CD8-positive, alpha-beta memory T cell (primary cell): ENCODE measurements around the gene SKI. TPM values are rescaled to one million over a fixed set of nuclear protein-coding genes. Genes with fewer than 3 reads are reported as not detected.

Experiments used
- CTCF ChIA-PET: fragments of 350-600 bp; sonication (Branson Sonifier 250); formaldehyde crosslinking; loops from one replicate; lab custom pipeline; 2021; ENCODE audit warnings: antibody characterized with exemption; lab: Charles Lee
- POLR2A ChIA-PET: fragments of 350-600 bp; sonication (Branson Sonifier 250); formaldehyde crosslinking; loops from one replicate; lab custom pipeline; 2021; ENCODE audit warnings: antibody characterized with exemption; lab: Charles Lee
- DNase-seq, 5 donors: peaks; one replicate each; pipeline versions ENCODE4 v3.0.0 to v3.0.0-alpha.2; 2020 to 2022; ENCODE audit warnings: mixed read lengths in 1 of 5
- H3K27ac ChIP-seq: one replicate; pipeline ENCODE4 v1.7.0; 2013; ENCODE audit warnings: low read depth, mild to moderate bottlenecking, low read length, moderate library complexity
- H3K27me3 ChIP-seq: 2 replicates; pipeline ENCODE4 v1.7.0; 2013; ENCODE audit warnings: low read length, mild to moderate bottlenecking; ENCODE audit not compliant: insufficient read depth, poor library complexity, severe bottlenecking
- H3K36me3 ChIP-seq: 2 replicates; pipeline ENCODE4 v1.7.0; 2013; ENCODE audit warnings: mild to moderate bottlenecking, low read length, moderate library complexity; ENCODE audit not compliant: insufficient read depth
- H3K4me1 ChIP-seq: 2 replicates; pipeline ENCODE4 v1.7.0; 2013; ENCODE audit warnings: mild to moderate bottlenecking, low read length, moderate library complexity; ENCODE audit not compliant: insufficient read depth
- H3K4me3 ChIP-seq: 2 replicates; pipeline ENCODE4 v1.7.0; 2013; ENCODE audit warnings: mild to moderate bottlenecking, low read length
- H3K9me3 ChIP-seq: 2 replicates; pipeline ENCODE4 v1.7.0; 2013; ENCODE audit warnings: mild to moderate bottlenecking, low read length
- H3K27ac Mint-ChIP-seq, 8 donors: one replicate each; pipeline ENCODE4 v1.8.0; 2020 to 2021; ENCODE audit warnings: mixed read lengths in 8 of 8, mild to moderate bottlenecking in 6 of 8, inconsistent platforms in 3 of 8, moderate library complexity in 3 of 8
- H3K27me3 Mint-ChIP-seq, 2 donors: one replicate each; pipeline ENCODE4 v1.8.0; 2020 to 2021; ENCODE audit warnings: mixed read lengths in 2 of 2, mild to moderate bottlenecking in 1 of 2, moderate library complexity in 1 of 2
- H3K36me3 Mint-ChIP-seq, 3 donors: one replicate each; pipeline ENCODE4 v1.8.0; 2020 to 2021; ENCODE audit warnings: mixed read lengths in 3 of 3, inconsistent platforms in 1 of 3, mild to moderate bottlenecking in 1 of 3
- H3K4me1 Mint-ChIP-seq, 3 donors: one replicate each; pipeline ENCODE4 v1.8.0; 2020 to 2021; ENCODE audit warnings: mixed read lengths in 3 of 3, inconsistent platforms in 1 of 3, mild to moderate bottlenecking in 1 of 3
- H3K4me3 Mint-ChIP-seq, 7 donors: one replicate each; pipeline ENCODE4 v1.8.0; 2020 to 2021; ENCODE audit warnings: mixed read lengths in 7 of 7, mild to moderate bottlenecking in 6 of 7, moderate library complexity in 4 of 7, inconsistent platforms in 2 of 7
- H3K9me3 Mint-ChIP-seq, 5 donors: one replicate each; pipeline ENCODE4 v1.8.0; 2020 to 2022; ENCODE audit warnings: mixed read lengths in 5 of 5, mild to moderate bottlenecking in 3 of 5, moderate library complexity in 2 of 5, inconsistent platforms in 1 of 5
- polyA plus RNA-seq: library from polyadenylated mRNA; unstranded; fragments of 300-500 nt; fragmentation: Illumina TruSeq; gene quantifications from one replicate; pipeline ENCODE4 v1.2.3, GENCODE V29; 2021
- total RNA-seq, 2 experiments: library from RNA; stranded (reverse); gene quantifications; one replicate each; pipeline ENCODE4 v1.2.3, GENCODE V29; 2021

The SKI gene
- total and polyA plus RNA-seq, 3 experiments from 2014 or later = 0.94 to 38.4 (median 35.9) TPM

DNA sequence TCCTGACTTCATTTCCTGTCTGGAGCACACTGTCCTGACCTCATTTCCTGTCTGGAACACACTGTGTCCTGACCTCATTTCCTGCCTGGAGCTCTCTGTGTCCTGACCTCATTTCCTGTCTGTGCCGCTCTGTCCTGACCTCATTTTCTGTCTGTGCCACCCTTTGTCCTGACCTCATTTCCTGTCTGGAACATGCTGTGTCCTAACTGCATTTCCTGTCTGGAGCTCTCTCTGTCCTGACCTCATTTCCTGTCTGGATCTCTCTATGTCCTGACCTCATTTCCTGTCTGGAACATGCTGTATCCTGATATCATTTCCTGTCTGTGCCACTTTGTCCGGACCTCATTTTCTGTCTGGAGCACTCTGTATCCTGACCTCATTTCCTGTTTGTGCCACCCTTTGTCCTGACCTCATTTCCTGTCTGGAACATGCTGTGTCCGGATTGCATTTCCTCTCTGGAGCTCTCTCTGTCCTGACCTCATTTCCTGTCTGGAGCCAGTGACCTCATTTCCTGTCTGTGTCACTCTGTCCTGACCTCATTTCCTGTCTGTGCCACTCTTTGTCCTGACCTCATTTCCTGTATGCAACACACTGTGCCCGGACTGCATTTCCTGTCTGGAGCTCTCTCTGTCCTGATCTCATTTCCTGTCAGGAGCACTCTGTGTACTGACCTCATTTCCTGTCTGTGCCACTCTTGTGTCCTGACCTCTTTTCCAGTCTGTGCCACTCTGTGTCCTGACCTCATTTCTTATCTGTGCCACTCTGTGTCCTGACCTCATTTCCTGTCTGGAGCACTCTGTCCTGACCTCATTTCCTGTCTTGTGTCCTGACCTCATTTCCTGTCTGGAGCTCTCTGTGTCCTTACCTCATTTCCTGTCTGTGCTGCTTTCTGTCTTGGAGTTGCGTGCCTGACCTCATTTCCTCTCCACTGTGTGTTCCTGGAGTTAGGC is 27.6 kb downstream of the SKI start:
- peaks cover 85% of the 10 kb centered on the region for H3K4me1 ChIP-seq
- H3K27me3 ChIP-seq = no peaks in the 10 kb centered on the region
- peaks cover 23% of the 10 kb centered on the region for H3K9me3 ChIP-seq
- Mint-ChIP-seq H3K27me3 (peaks cover 0 to 2% of the 10 kb centered on the region in 2 donors), H3K27ac (no peak overlapping the region), H3K4me3 (no peak overlapping the region), H3K36me3 (peaks cover 0 to 39% (median 2%) of the 10 kb centered on the region in 3 donors), H3K9me3 (peaks cover 3 to 14% (median 6%) of the 10 kb centered on the region in 5 donors), H3K4me1 (peaks cover 45 to 60% (median 49%) of the 10 kb centered on the region in 3 donors)
- ChIA-PET POLR2A (interaction anchor here (0.7 to 2.5 kb wide), 16 partner anchors 18 to 292 kb away, joined by 3 to 32 read pairs (median 5); partner anchors contain the start of genes FAAP20, MORN1, PANK4 and RER1), CTCF (interaction anchor here (0.7 to 2.8 kb wide), 15 partner anchors 11 to 136 kb away, joined by 3 to 19 read pairs (median 5); partner anchors contain the start of genes FAAP20, MORN1 and RER1)
- peak overlapping the region; percentile 89 for H3K27ac ChIP-seq
- no peak overlapping the region for H3K4me3 ChIP-seq
- peaks cover 4% of the 10 kb centered on the region for H3K36me3 ChIP-seq
- DNase-seq = peak; percentile 62 to 94 (median 91)

DNA sequence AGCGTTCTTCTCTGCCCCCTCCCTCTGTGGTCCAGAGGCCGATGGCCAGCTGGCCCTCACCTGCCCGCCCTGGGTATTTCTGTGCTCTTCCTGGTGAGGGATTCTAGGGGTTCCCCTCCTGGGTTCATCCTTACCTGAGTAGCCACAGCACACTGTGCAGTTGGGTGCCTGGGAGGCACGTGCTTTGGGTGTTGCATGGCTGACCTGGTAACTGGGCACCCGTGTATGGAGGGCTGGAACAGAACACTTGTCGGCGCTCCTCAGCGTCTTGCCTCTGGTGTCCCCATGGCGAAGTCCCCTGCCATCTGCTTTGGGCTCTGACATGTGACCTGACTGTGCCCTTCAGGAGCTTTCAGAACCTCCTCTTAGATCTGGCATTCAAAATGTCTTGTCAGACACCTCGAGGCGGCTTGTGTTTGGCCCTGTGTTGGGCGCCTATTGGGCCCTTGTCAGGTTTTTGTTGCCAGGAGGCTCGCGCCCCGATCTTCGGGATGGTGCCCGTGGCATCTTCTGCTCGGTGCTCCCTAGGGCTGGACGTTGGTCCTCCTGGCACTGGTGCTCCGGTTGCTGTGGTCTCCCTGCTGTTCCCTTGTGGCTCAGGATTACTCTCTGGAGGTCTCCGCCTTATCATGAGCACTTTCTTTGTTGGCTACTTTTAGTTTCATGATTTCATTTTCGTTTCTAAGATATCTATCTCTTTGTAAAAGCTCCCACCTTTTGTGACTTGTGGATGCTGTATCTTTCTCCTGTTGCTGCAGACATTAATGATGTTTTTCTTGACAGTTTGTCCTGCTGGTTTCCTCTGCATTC is 28.5 kb downstream of the SKI start:
- H3K4me3 Mint-ChIP-seq = peak overlapping the region in 4 of 7 donors; percentile 6 to 41 (median 35)
- peaks cover 3 to 15% (median 6%) of the 10 kb centered on the region in 5 donors for H3K9me3 Mint-ChIP-seq
- peaks cover 49 to 61% (median 51%) of the 10 kb centered on the region in 3 donors for H3K4me1 Mint-ChIP-seq
- CTCF ChIA-PET = interaction anchor here (0.7 to 2.8 kb wide), 11 partner anchors 10 to 125 kb away, joined by 3 to 19 read pairs (median 5); partner anchors contain the start of gene FAAP20
- Histone ChIP-seq H3K9me3 (peaks cover 23% of the 10 kb centered on the region), H3K4me1 (peaks cover 81% of the 10 kb centered on the region), H3K27me3 (no peaks in the 10 kb centered on the region), H3K4me3 (no peak overlapping the region), H3K36me3 (peaks cover 4% of the 10 kb centered on the region), H3K27ac (peak overlapping the region; percentile 89)
- peak in 1 of 5 donors; percentile 62 for DNase-seq
- H3K36me3 Mint-ChIP-seq = peaks cover 0 to 35% (median 0%) of the 10 kb centered on the region in 3 donors
- H3K27ac Mint-ChIP-seq = no peak overlapping the region
- POLR2A ChIA-PET = interaction anchor here (1.2 to 2.5 kb wide), 7 partner anchors 19 to 63 kb away, joined by 3 to 32 read pairs (median 14); partner anchors contain the start of gene SKI
- H3K27me3 Mint-ChIP-seq = peaks cover 0 to 2% of the 10 kb centered on the region in 2 donors

GRCh38 chr1:2257245-2257627 is 29.1 kb downstream of the SKI start:
- H3K36me3 Mint-ChIP-seq = peaks cover 0 to 29% (median 0%) of the 10 kb centered on the region in 3 donors
- H3K9me3 Mint-ChIP-seq = peaks cover 3 to 15% (median 6%) of the 10 kb centered on the region in 5 donors
- Histone ChIP-seq H3K4me3 (no peak overlapping the region), H3K4me1 (peaks cover 75% of the 10 kb centered on the region), H3K27ac (no peak overlapping the region), H3K27me3 (no peaks in the 10 kb centered on the region), H3K9me3 (peaks cover 23% of the 10 kb centered on the region), H3K36me3 (peaks cover 4% of the 10 kb centered on the region)
- DNase-seq = no peak
- no peak overlapping the region for H3K27ac Mint-ChIP-seq
- H3K4me3 Mint-ChIP-seq = peak overlapping the region in 3 of 7 donors; percentile 32 to 41 (median 38)
- ChIA-PET CTCF (interaction anchor here (1.1 to 2.8 kb wide), 3 partner anchors 9 to 62 kb away, joined by 3 to 14 read pairs (median 3); partner anchors contain the start of gene FAAP20), POLR2A (interaction anchor here (2.3 kb wide), 1 partner anchor 23 kb away, joined by 18 read pairs; no protein-coding TSS in a partner anchor)
- H3K4me1 Mint-ChIP-seq = peaks cover 46 to 59% (median 46%) of the 10 kb centered on the region in 3 donors
- H3K27me3 Mint-ChIP-seq = peaks cover 0 to 2% of the 10 kb centered on the region in 2 donors

GRCh38 chr1:2258122-2258681 is 30.1 kb downstream of the SKI start:
- peaks cover 41 to 57% (median 43%) of the 10 kb centered on the region in 3 donors for H3K4me1 Mint-ChIP-seq
- H3K9me3 Mint-ChIP-seq = peaks cover 0 to 9% (median 6%) of the 10 kb centered on the region in 5 donors
- no peaks in the 10 kb centered on the region for H3K27me3 ChIP-seq
- H3K27ac Mint-ChIP-seq = peak overlapping the region in 3 of 8 donors; percentile 74 to 98 (median 97)
- H3K27ac ChIP-seq = no peak overlapping the region
- H3K4me3 ChIP-seq = no peak overlapping the region
- H3K4me1 ChIP-seq = peaks cover 67% of the 10 kb centered on the region
- H3K36me3 Mint-ChIP-seq = peaks cover 0 to 20% (median 0%) of the 10 kb centered on the region in 3 donors
- peak overlapping the region in 6 of 7 donors; percentile 51 to 90 (median 62) for H3K4me3 Mint-ChIP-seq
- H3K36me3 ChIP-seq = peaks cover 4% of the 10 kb centered on the region
- peaks cover 0 to 2% of the 10 kb centered on the region in 2 donors for H3K27me3 Mint-ChIP-seq
- POLR2A ChIA-PET = no interaction called here
- peaks cover 23% of the 10 kb centered on the region for H3K9me3 ChIP-seq
- CTCF ChIA-PET = interaction anchor here (0.9 to 1.2 kb wide), 2 partner anchors 28 to 63 kb away, joined by 3 read pairs; partner anchors contain the start of gene FAAP20
- no peak for DNase-seq

GRCh38 chr1:2258996-2259395 is 30.9 kb downstream of the SKI start:
- Mint-ChIP-seq H3K27ac (peak overlapping the region in 4 of 8 donors; percentile 81 to 98 (median 95)), H3K4me3 (peak overlapping the region; percentile 38 to 77 (median 59)), H3K4me1 (peaks cover 42 to 58% (median 47%) of the 10 kb centered on the region in 3 donors), H3K27me3 (peaks cover 0 to 3% of the 10 kb centered on the region in 2 donors), H3K36me3 (peaks cover 0 to 17% (median 0%) of the 10 kb centered on the region in 3 donors), H3K9me3 (peaks cover 0 to 8% (median 5%) of the 10 kb centered on the region in 5 donors)
- Histone ChIP-seq H3K27me3 (no peaks in the 10 kb centered on the region), H3K27ac (no peak overlapping the region), H3K36me3 (peaks cover under 1% of the 10 kb centered on the region), H3K9me3 (peaks cover 23% of the 10 kb centered on the region), H3K4me1 (peaks cover 60% of the 10 kb centered on the region), H3K4me3 (no peak overlapping the region)
- CTCF ChIA-PET = interaction anchor here (0.9 kb wide), 1 partner anchor 27 kb away, joined by 3 read pairs; no protein-coding TSS in a partner anchor
- peak; percentile 55 to 78 (median 67) for DNase-seq
- POLR2A ChIA-PET = interaction anchor here (0.6 kb wide), 1 partner anchor 51 kb away, joined by 4 read pairs; no protein-coding TSS in a partner anchor

- Mint-ChIP-seq H3K4me1 (peaks cover 42 to 64% (median 51%) of the 10 kb centered on the region in 3 donors), H3K27ac (peak overlapping the region in 4 of 8 donors; percentile 81 to 98 (median 90)), H3K4me3 (peak overlapping the region in 6 of 7 donors; percentile 9 to 68 (median 45)), H3K9me3 (peaks cover 0 to 5% (median 2%) of the 10 kb centered on the region in 5 donors), H3K36me3 (peaks cover 0 to 10% (median 0%) of the 10 kb centered on the region in 3 donors), H3K27me3 (peaks cover 0 to 3% of the 10 kb centered on the region in 2 donors)
- Histone ChIP-seq H3K4me3 (no peak overlapping the region), H3K27me3 (no peaks in the 10 kb centered on the region), H3K4me1 (peaks cover 57% of the 10 kb centered on the region), H3K27ac (no peak overlapping the region), H3K9me3 (peaks cover 17% of the 10 kb centered on the region), H3K36me3 (no peaks in the 10 kb centered on the region)
- ChIA-PET POLR2A (interaction anchor here (0.6 kb wide), 1 partner anchor 50 kb away, joined by 4 read pairs; no protein-coding TSS in a partner anchor), CTCF (interaction anchor here (1.3 kb wide), 1 partner anchor 30 kb away, joined by 3 read pairs; no protein-coding TSS in a partner anchor)
- no peak for DNase-seq
Measured at GRCh38 chr1:2259668-2260402, 31.7 kb downstream of the SKI start.
